Natural killer cell (primary cell): ENCODE data around the gene LIN7A. TPM values are rescaled to one million over a fixed set of nuclear protein-coding genes. Genes with fewer than 3 reads are reported as not detected.

ENCODE experiments used
- ATAC-seq, 3 donors: fragments of 150-1000 bp in 2 of 3; fragments of 200-7000 bp in 1 of 3; cut with Tn5 transposase; 1 replicate in 1 of 3; 2 replicates in 2 of 3; pipeline ENCODE4 v1.10.0; 2021; ENCODE audit warnings: mild to moderate bottlenecking in 2 of 3, moderate library complexity in 2 of 3
- DNase-seq, 2 donors: peaks; one replicate each; pipeline versions ENCODE4 v3.0.0 to v3.0.0-alpha.2; 2013 to 2021; ENCODE audit warnings: mixed read lengths in 1 of 2
- H3K27ac ChIP-seq: one replicate; pipeline ENCODE4 v1.5.1; 2013; ENCODE audit warnings: mild to moderate bottlenecking, low read length
- H3K27me3 ChIP-seq: one replicate; pipeline ENCODE4 v1.6.1; 2013; ENCODE audit warnings: low read length; ENCODE audit not compliant: control insufficient read depth, insufficient read depth
- H3K36me3 ChIP-seq: one replicate; pipeline ENCODE4 v1.6.1; 2013; ENCODE audit warnings: low read length; ENCODE audit not compliant: control insufficient read depth, insufficient read depth
- H3K4me1 ChIP-seq: one replicate; pipeline ENCODE4 v1.6.1; 2013; ENCODE audit warnings: low read length; ENCODE audit not compliant: control insufficient read depth, insufficient read depth
- H3K4me3 ChIP-seq: one replicate; pipeline ENCODE4 v1.5.1; 2013; ENCODE audit warnings: low read length
- H3K9me3 ChIP-seq: one replicate; pipeline ENCODE4 v1.6.1; 2013; ENCODE audit warnings: low read length; ENCODE audit not compliant: control insufficient read depth, insufficient read depth
- H3K27ac Mint-ChIP-seq, 2 donors: one replicate each; pipeline ENCODE4 v1.8.0; 2022; ENCODE audit warnings: mild to moderate bottlenecking in 2 of 2, mixed read lengths in 2 of 2, moderate library complexity in 1 of 2
- H3K27me3 Mint-ChIP-seq, 2 donors: one replicate each; pipeline ENCODE4 v1.8.0; 2022; ENCODE audit warnings: low read depth in 2 of 2, mixed read lengths in 2 of 2
- H3K36me3 Mint-ChIP-seq: one replicate; pipeline ENCODE4 v1.8.0; 2022; ENCODE audit warnings: mixed read lengths
- H3K4me1 Mint-ChIP-seq, 2 donors: one replicate each; pipeline ENCODE4 v1.8.0; 2022; ENCODE audit warnings: mixed read lengths in 2 of 2
- H3K4me3 Mint-ChIP-seq: one replicate; pipeline ENCODE4 v1.8.0; 2022; ENCODE audit warnings: mild to moderate bottlenecking, moderate library complexity, mixed read lengths
- H3K9me3 Mint-ChIP-seq, 2 donors: one replicate each; pipeline ENCODE4 v1.8.0; 2022; ENCODE audit warnings: mixed read lengths in 2 of 2
- CTCF ChIP-seq: fragments of 200-600 bp; IDR thresholded peaks from one replicate; pipeline ENCODE4 v1.8.0; 2022; ENCODE audit warnings: antibody characterized with exemption
- WGBS: methylation state at CpG from one replicate; pipeline ENCODE4 v1.1.7; 2013; ENCODE audit warnings: missing lambda C conversion rate; ENCODE audit not compliant: insufficient coverage; 5-methylcytosine and 5-hydroxymethylcytosine counted together
- intact Hi-C: fragments of 100-400 bp; cut with micrococcal nuclease; formaldehyde crosslinking; loops from one replicate; pipeline ENCODE4 v1.14.2; 2022
- total RNA-seq, 4 donors: library from RNA; stranded (reverse); fragments of 120-200 nt in 1 of 4; gene quantifications; one replicate each; pipeline versions ENCODE4 v1.2.3 to v1.2.4, GENCODE V29; 2013 to 2022

Gene LIN7A
- total RNA-seq, 3 donors from 2014 or later (not counting 1 experiment from before 2014, with no cell fraction given): 0.12 to 14.9 (median 0.27) TPM

GRCh38 chr12:80946591-80946990 is 8.9 kb upstream of the LIN7A start:
- H3K9me3 ChIP-seq: no peaks in the 10 kb centered on the region
- H3K4me3 ChIP-seq: no peak overlapping the region
- H3K27ac ChIP-seq: no peak overlapping the region
- H3K4me1 Mint-ChIP-seq: no peaks in the 10 kb centered on the region
- H3K27me3 Mint-ChIP-seq: no peaks in the 10 kb centered on the region
- no peaks in the 10 kb centered on the region for H3K4me1 ChIP-seq
- intact Hi-C loops: no loop called here
- no peak for TF ChIP-seq CTCF
- no peaks in the 10 kb centered on the region for H3K36me3 ChIP-seq
- DNase-seq: no peak
- no peaks in the 10 kb centered on the region for H3K27me3 ChIP-seq
- peaks cover 12 to 13% of the 10 kb centered on the region in 2 donors for H3K9me3 Mint-ChIP-seq
- no CpG with 5 or more reads among the region's 3 CpGs for WGBS
- no peak overlapping the region for H3K4me3 Mint-ChIP-seq
- no peak overlapping the region for H3K27ac Mint-ChIP-seq
- no peaks in the 10 kb centered on the region for H3K36me3 Mint-ChIP-seq
- ATAC-seq: no peak

DNA sequence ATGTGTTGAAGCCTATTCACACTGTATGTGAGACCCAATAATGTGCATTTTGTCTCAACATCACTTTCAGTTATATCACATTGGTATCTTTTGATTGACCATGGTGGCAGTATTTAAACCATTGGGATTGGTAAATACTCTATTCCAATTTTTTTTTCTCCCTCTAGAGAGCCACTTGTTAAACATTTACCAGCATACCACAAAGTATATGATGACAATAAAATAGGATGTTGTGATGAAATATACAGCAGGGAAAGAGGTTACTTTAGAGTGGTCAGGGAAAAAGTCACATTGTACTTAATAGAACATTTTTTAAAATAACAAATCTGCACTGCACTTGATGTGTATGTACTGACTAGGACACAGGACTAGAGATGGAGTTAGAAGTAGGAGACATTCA is 5.6 kb upstream of the LIN7A start:
- Histone ChIP-seq H3K27me3 (peaks cover 2% of the 10 kb centered on the region), H3K27ac (no peak overlapping the region), H3K4me1 (no peaks in the 10 kb centered on the region), H3K4me3 (no peak overlapping the region), H3K9me3 (no peaks in the 10 kb centered on the region), H3K36me3 (no peaks in the 10 kb centered on the region)
- Mint-ChIP-seq H3K4me3 (no peak overlapping the region), H3K27me3 (no peaks in the 10 kb centered on the region), H3K36me3 (no peaks in the 10 kb centered on the region), H3K4me1 (no peaks in the 10 kb centered on the region), H3K9me3 (peaks cover 6 to 11% of the 10 kb centered on the region in 2 donors), H3K27ac (no peak overlapping the region)
- intact Hi-C loops: no loop called here
- no peak for ATAC-seq
- no peak for TF ChIP-seq CTCF
- DNase-seq: no peak

- H3K4me3 ChIP-seq: no peak overlapping the region
- intact Hi-C loops: no loop called here
- Mint-ChIP-seq H3K27me3 (peaks cover 0 to 3% of the 10 kb centered on the region in 2 donors), H3K4me1 (no peaks in the 10 kb centered on the region), H3K36me3 (no peaks in the 10 kb centered on the region), H3K4me3 (no peak overlapping the region), H3K27ac (no peak overlapping the region), H3K9me3 (peaks cover 3 to 4% of the 10 kb centered on the region in 2 donors)
- WGBS: 100% methylated on average over 1 of the region's 1 CpG
- ATAC-seq (no peak), DNase-seq (no peak)
- H3K27ac ChIP-seq: no peak overlapping the region
- TF ChIP-seq CTCF: no peak
- H3K27me3 ChIP-seq: peaks cover 7% of the 10 kb centered on the region
- no peaks in the 10 kb centered on the region for H3K36me3 ChIP-seq
- H3K4me1 ChIP-seq: no peaks in the 10 kb centered on the region
- H3K9me3 ChIP-seq: no peaks in the 10 kb centered on the region
Measured at GRCh38 chr12:80941916-80942315, 4.2 kb upstream of the LIN7A start.

DNA sequence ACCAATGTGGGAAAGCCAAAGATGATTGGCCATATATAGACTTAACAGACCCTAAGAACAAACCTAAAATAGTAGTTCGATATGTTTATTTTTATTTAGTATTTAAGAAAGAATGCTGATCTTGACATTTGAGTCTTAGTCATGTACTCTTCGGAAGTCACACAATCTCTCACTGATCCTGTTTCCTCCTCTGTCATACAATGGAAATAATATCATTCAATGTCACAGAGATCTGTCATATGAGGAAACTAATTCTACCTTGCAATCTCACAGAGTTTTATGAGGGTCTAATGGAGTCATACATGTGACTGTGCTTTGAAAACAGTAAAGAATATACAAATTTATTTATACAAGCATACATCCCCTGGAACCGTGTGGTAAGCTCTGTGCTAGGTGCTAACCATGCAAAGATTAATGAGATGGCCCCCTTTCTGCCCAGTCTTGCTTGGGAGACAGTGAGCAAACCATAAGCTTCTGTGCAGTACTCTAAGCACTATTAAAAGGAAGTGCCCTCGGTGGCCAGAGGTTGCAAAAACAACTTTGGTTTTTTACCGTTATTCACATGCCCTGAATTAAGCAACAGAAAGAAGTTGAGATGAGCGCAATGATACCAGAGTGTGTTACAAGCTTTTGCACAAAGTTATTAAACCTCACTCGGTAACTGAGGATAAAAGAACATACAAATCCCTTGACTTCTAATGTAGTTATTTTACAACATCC is 1.7 kb upstream of the LIN7A start:
- H3K9me3 ChIP-seq: no peaks in the 10 kb centered on the region
- H3K4me3 Mint-ChIP-seq: no peak overlapping the region
- H3K27ac ChIP-seq: no peak overlapping the region
- H3K4me1 Mint-ChIP-seq: no peaks in the 10 kb centered on the region
- H3K36me3 ChIP-seq: no peaks in the 10 kb centered on the region
- H3K36me3 Mint-ChIP-seq: no peaks in the 10 kb centered on the region
- intact Hi-C loops: no loop called here
- WGBS: 15% methylated on average over 4 of the region's 7 CpGs
- H3K27ac Mint-ChIP-seq: no peak overlapping the region
- H3K4me1 ChIP-seq: no peaks in the 10 kb centered on the region
- peaks cover 0 to 3% of the 10 kb centered on the region in 2 donors for H3K27me3 Mint-ChIP-seq
- no peak for DNase-seq
- peaks cover 7% of the 10 kb centered on the region for H3K27me3 ChIP-seq
- no peak overlapping the region for H3K4me3 ChIP-seq
- no peak for TF ChIP-seq CTCF
- H3K9me3 Mint-ChIP-seq: peaks cover 2 to 3% of the 10 kb centered on the region in 2 donors
- ATAC-seq: peak in 2 of 3 donors; percentile 13 to 69
